Kidney (tissue), 14 donors: ENCODE data around the gene SYAP1. TPM values are rescaled to one million over a fixed set of nuclear protein-coding genes. Genes with fewer than 3 reads are reported as not detected.
"Not testable (repeated sequence)": the region's sequence is repeated elsewhere in the genome, so short reads cannot be mapped to it uniquely, and the experiment has no call there.

Experiments
- DNase-seq, 5 donors: peaks; one replicate each; pipeline ENCODE4 v3.0.0-alpha.2; 2013 to 2020
- FAIRE-seq: peaks from 2 replicates; lab custom pipeline; 2012; peaks lifted over from hg19 to GRCh38; lab: Jason Lieb, UNC
- H3K27ac ChIP-seq, 2 donors: one replicate each; pipeline ENCODE4 v1.7.0; 2013; ENCODE audit warnings: low read depth in 2 of 2, low read length in 2 of 2, inconsistent platforms in 1 of 2
- H3K27me3 ChIP-seq: one replicate; pipeline ENCODE4 v1.7.1; 2013; ENCODE audit warnings: low read length, inconsistent platforms; ENCODE audit not compliant: control insufficient read depth, insufficient read depth
- H3K36me3 ChIP-seq, 3 donors: one replicate each; pipeline versions ENCODE4 v1.7.0 to v1.7.1; 2013; ENCODE audit warnings: low read length in 3 of 3, control low read depth in 1 of 3, inconsistent platforms in 1 of 3; ENCODE audit not compliant: insufficient read depth in 3 of 3, control insufficient read depth in 2 of 3
- H3K4me1 ChIP-seq, 3 donors: one replicate each; pipeline versions ENCODE4 v1.7.0 to v1.7.1; 2013; ENCODE audit warnings: low read length in 3 of 3, inconsistent platforms in 1 of 3, low read depth in 1 of 3; ENCODE audit not compliant: control insufficient read depth in 2 of 3, insufficient read depth in 2 of 3
- H3K4me3 ChIP-seq, 3 donors: one replicate each; pipeline versions ENCODE4 v1.7.0 to v1.8.1; 2013; ENCODE audit warnings: low read length in 3 of 3, control low read depth in 1 of 3, inconsistent platforms in 1 of 3
- H3K9ac ChIP-seq, 3 donors: one replicate each; pipeline versions ENCODE4 v1.7.0 to v1.7.1; 2013; ENCODE audit warnings: low read length in 3 of 3, control low read depth in 1 of 3, inconsistent platforms in 1 of 3
- H3K9me3 ChIP-seq, 3 donors: one replicate each; pipeline versions ENCODE4 v1.7.0 to v1.7.1; 2013; ENCODE audit warnings: low read length in 3 of 3, control low read depth in 1 of 3, inconsistent platforms in 1 of 3; ENCODE audit not compliant: control insufficient read depth in 2 of 3, insufficient read depth in 1 of 3
- CTCF ChIP-seq: IDR thresholded peaks from 3 replicates; pipeline ENCODE4 v1.5.1; 2012; ENCODE audit warnings: mild to moderate bottlenecking, moderate library complexity, borderline replicate concordance; ENCODE audit not compliant: insufficient read depth; ENCODE audit errors: extremely low read depth
- intact Hi-C: fragments of 100-400 bp; cut with DNase I; formaldehyde crosslinking; loops from one replicate; pipeline ENCODE4 v1.11.1; 2022
- polyA plus RNA-seq: library from polyadenylated mRNA; stranded (reverse); fragments of 350-450 nt; fragmentation: Illumina TruSeq; extraction: RNeasy Lipid Tissue Mini Kit (QIAGEN cat#74804); gene quantifications from one replicate; pipeline ENCODE4 v1.2.3, GENCODE V29; 2014; ENCODE audit warnings: low read depth, low replicate concordance; ENCODE audit not compliant: insufficient read depth
- total RNA-seq: library from RNA; stranded (reverse); fragmentation: NEBNext Ultra II Directional; extraction: Animal tissue kit (Norgen Biotek cat#: 25700); gene quantifications from one replicate; pipeline ENCODE4 v1.2.1, GENCODE V29; 2021
- donor health status: control.
- donor health status: control.
- donor health status: control.
- donor health status: control.
- donor health status: control.
- donor health status: DM: yes; HTN: yes; CAD: no.
- donor health status: Normal renal cell carcinoma (clear cell type).

The SYAP1 gene
- total and polyA plus RNA-seq, 2 donors from 2014 or later: 16.6 to 40.3 TPM

- Histone ChIP-seq H3K9ac (no peak overlapping the region), H3K36me3 (no peaks in the 10 kb centered on the region), H3K9me3 (no peaks in the 10 kb centered on the region), H3K4me1 (peaks cover 0 to 11% (median 3%) of the 10 kb centered on the region in 3 donors), H3K4me3 (no peak overlapping the region), H3K27me3 (no peaks in the 10 kb centered on the region), H3K27ac (no peak overlapping the region)
- FAIRE-seq (no peak), DNase-seq (peak in 1 of 5 donors; percentile 10)
- TF ChIP-seq CTCF: no peak
- intact Hi-C loops: no loop called here
Observed at GRCh38 chrX:16722481-16722880, 3.1 kb downstream of the SYAP1 start.

- Histone ChIP-seq H3K36me3 (no peaks in the 10 kb centered on the region), H3K9ac (no peak overlapping the region), H3K9me3 (no peaks in the 10 kb centered on the region), H3K27me3 (no peaks in the 10 kb centered on the region), H3K27ac (no peak overlapping the region), H3K4me3 (no peak overlapping the region), H3K4me1 (peaks cover 0 to 11% (median 3%) of the 10 kb centered on the region in 3 donors)
- intact Hi-C loops: no loop called here
- TF ChIP-seq CTCF: no peak
- DNase-seq (no peak), FAIRE-seq (no peak)
Observed at GRCh38 chrX:16725072-16725471, 5.7 kb downstream of the SYAP1 start.

GRCh38 chrX:16726347-16726988 is 7.1 kb downstream of the SYAP1 start:
- H3K27ac ChIP-seq, H3K36me3 ChIP-seq, intact Hi-C loops, H3K9me3 ChIP-seq, H3K9ac ChIP-seq, H3K4me3 ChIP-seq, FAIRE-seq, H3K27me3 ChIP-seq: not testable (repeated sequence)
- H3K4me1 ChIP-seq: peaks cover 0 to 11% (median 0%) of the 10 kb centered on the region in 3 donors
- peak in 2 of 5 donors; percentile 10 to 31 for DNase-seq

GRCh38 chrX:16727637-16728036 is 8.2 kb downstream of the SYAP1 start:
- no peak overlapping the region for H3K27ac ChIP-seq
- FAIRE-seq (no peak), DNase-seq (no peak)
- no peaks in the 10 kb centered on the region for H3K36me3 ChIP-seq
- H3K4me3 ChIP-seq: no peak overlapping the region
- no peak for TF ChIP-seq CTCF
- peaks cover 0 to 9% (median 0%) of the 10 kb centered on the region in 3 donors for H3K4me1 ChIP-seq
- intact Hi-C loops: no loop called here
- no peak overlapping the region for H3K9ac ChIP-seq
- H3K9me3 ChIP-seq: no peaks in the 10 kb centered on the region
- no peaks in the 10 kb centered on the region for H3K27me3 ChIP-seq
